Measurements from ENCODE around the gene VEGFD. TPM values are rescaled to one million over a fixed set of nuclear protein-coding genes. Genes with fewer than 3 reads are reported as not detected.

Gene VEGFD
- total RNA-seq, 2 experiments from 2014 or later = not detected

DNA sequence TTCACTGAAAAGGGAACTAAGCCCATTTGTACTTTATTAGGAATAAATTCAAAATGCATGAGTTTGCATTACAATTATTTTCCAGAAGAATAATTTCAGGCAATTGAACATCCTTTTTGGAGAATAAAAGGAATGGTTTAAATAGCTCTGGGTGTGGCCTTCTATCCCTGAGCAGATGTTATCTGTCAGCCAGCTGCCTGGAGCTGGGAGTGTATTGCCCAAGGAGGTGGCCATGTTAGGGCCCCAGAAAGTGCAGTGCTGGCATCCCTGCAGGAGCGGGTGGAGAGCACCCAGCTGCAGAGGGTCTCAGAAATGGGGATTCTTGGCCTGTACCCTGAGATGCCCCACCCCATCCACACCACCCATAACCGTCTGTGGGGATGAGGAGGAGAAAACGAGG lies 21.6 kb upstream of the VEGFD start:
- DNase-seq (no peak), ATAC-seq (no peak)
- CTCF ChIA-PET = no interaction called here
- Mint-ChIP-seq H3K27ac (no peak overlapping the region), H3K4me3 (no peak overlapping the region), H3K4me1 (ENCODE audit: low read depth) (no peaks in the 10 kb centered on the region), H3K36me3 (ENCODE audit: low read depth) (no peaks in the 10 kb centered on the region), H3K9me3 (no peaks in the 10 kb centered on the region), H3K27me3 (no peaks in the 10 kb centered on the region)
- POLR2A ChIA-PET = no interaction called here
- TF ChIP-seq, protein P1, sequence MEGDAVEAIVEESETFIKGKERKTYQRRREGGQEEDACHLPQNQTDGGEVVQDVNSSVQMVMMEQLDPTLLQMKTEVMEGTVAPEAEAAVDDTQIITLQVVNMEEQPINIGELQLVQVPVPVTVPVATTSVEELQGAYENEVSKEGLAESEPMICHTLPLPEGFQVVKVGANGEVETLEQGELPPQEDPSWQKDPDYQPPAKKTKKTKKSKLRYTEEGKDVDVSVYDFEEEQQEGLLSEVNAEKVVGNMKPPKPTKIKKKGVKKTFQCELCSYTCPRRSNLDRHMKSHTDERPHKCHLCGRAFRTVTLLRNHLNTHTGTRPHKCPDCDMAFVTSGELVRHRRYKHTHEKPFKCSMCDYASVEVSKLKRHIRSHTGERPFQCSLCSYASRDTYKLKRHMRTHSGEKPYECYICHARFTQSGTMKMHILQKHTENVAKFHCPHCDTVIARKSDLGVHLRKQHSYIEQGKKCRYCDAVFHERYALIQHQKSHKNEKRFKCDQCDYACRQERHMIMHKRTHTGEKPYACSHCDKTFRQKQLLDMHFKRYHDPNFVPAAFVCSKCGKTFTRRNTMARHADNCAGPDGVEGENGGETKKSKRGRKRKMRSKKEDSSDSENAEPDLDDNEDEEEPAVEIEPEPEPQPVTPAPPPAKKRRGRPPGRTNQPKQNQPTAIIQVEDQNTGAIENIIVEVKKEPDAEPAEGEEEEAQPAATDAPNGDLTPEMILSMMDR (IDR thresholded peaks at IDR 0.05) = no peak
- intact Hi-C loops (cut with micrococcal nuclease) = no loop called here

- no peak overlapping the region for H3K27ac Mint-ChIP-seq
- DNase-seq = no peak
- H3K36me3 Mint-ChIP-seq (ENCODE audit: low read depth) = no peaks in the 10 kb centered on the region
- no peak for ATAC-seq
- TF ChIP-seq, protein P1 (IDR thresholded peaks at IDR 0.05) = no peak
- intact Hi-C loops (cut with micrococcal nuclease) = no loop called here
- H3K4me3 Mint-ChIP-seq = no peak overlapping the region
- no peaks in the 10 kb centered on the region for H3K4me1 Mint-ChIP-seq (ENCODE audit: low read depth)
- CTCF ChIA-PET = no interaction called here
- no peaks in the 10 kb centered on the region for H3K9me3 Mint-ChIP-seq
- POLR2A ChIA-PET = no interaction called here
- H3K27me3 Mint-ChIP-seq = no peaks in the 10 kb centered on the region
These were observed 20.3 kb upstream of the VEGFD start for GRCh38 chrX:15404401-15405096.

DNA sequence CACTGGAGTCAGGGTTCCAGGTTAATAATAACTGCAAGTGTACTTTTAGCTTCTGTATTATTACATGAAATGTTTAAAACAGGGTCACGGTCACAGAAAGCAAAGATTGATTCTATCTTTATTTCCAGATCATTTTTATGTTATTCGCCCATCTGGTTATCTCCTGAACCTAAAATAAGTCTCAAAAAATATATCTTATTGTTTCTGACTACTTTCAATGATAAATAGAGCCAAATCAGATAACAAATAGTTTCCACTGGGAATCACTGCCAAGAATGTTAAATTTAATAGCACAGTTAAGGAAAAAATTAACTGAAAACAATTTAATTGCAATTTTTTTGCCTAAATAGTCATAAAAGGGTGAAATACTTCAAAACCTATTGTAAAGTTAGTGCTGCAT lies 17.2 kb upstream of the VEGFD start:
- no peaks in the 10 kb centered on the region for H3K4me1 Mint-ChIP-seq (ENCODE audit: low read depth)
- no peak overlapping the region for H3K27ac Mint-ChIP-seq
- H3K9me3 Mint-ChIP-seq = no peaks in the 10 kb centered on the region
- H3K27me3 Mint-ChIP-seq = no peaks in the 10 kb centered on the region
- no peaks in the 10 kb centered on the region for H3K36me3 Mint-ChIP-seq (ENCODE audit: low read depth)
- no peak overlapping the region for H3K4me3 Mint-ChIP-seq
- DNase-seq (no peak), ATAC-seq (no peak)
- CTCF ChIA-PET = no interaction called here
- TF ChIP-seq, protein P1 (IDR thresholded peaks at IDR 0.05) = no peak
- intact Hi-C loops (cut with micrococcal nuclease) = no loop called here
- POLR2A ChIA-PET = no interaction called here

GRCh38 chrX:15399962-15400391 lies 15.8 kb upstream of the VEGFD start:
- no peak overlapping the region for H3K27ac Mint-ChIP-seq
- ChIA-PET POLR2A (no interaction called here), CTCF (no interaction called here)
- TF ChIP-seq, protein P1 (IDR thresholded peaks at IDR 0.05) = no peak
- no peaks in the 10 kb centered on the region for H3K4me1 Mint-ChIP-seq (ENCODE audit: low read depth)
- H3K9me3 Mint-ChIP-seq = no peaks in the 10 kb centered on the region
- H3K36me3 Mint-ChIP-seq (ENCODE audit: low read depth) = no peaks in the 10 kb centered on the region
- H3K4me3 Mint-ChIP-seq = no peak overlapping the region
- H3K27me3 Mint-ChIP-seq = no peaks in the 10 kb centered on the region
- DNase-seq (no peak), ATAC-seq (no peak)
- intact Hi-C loops (cut with micrococcal nuclease) = no loop called here

GRCh38 chrX:15398874-15399273 lies 14.7 kb upstream of the VEGFD start:
- no peak overlapping the region for H3K4me3 Mint-ChIP-seq
- no peaks in the 10 kb centered on the region for H3K27me3 Mint-ChIP-seq
- ChIA-PET POLR2A (no interaction called here), CTCF (no interaction called here)
- H3K27ac Mint-ChIP-seq = no peak overlapping the region
- TF ChIP-seq, protein P1 (IDR thresholded peaks at IDR 0.05) = no peak
- no peaks in the 10 kb centered on the region for H3K36me3 Mint-ChIP-seq (ENCODE audit: low read depth)
- intact Hi-C loops (cut with micrococcal nuclease) = no loop called here
- DNase-seq = no peak
- no peak for ATAC-seq
- H3K4me1 Mint-ChIP-seq (ENCODE audit: low read depth) = no peaks in the 10 kb centered on the region
- no peaks in the 10 kb centered on the region for H3K9me3 Mint-ChIP-seq
